NCI-H524 (cell line): Measurements from ENCODE around the gene ST8SIA6.

Experiments
- DNase-seq, 2 experiments: peaks; one replicate each; lab custom pipeline; 2025; lab: John Stamatoyannopoulos, UW

The ST8SIA6 gene

GRCh38 chr10:17386021-17386420, 68.4 kb downstream of the ST8SIA6 start:
- no peak for DNase-seq

GRCh38 chr10:17385066-17385465, 69.3 kb downstream of the ST8SIA6 start:
- no peak for DNase-seq

GRCh38 chr10:17383801-17384555, 70.4 kb downstream of the ST8SIA6 start:
- DNase-seq = no peak

GRCh38 chr10:17381502-17382142, 72.8 kb downstream of the ST8SIA6 start:
- DNase-seq = no peak

- DNase-seq = no peak
Observed at GRCh38 chr10:17380888-17381287, 73.5 kb downstream of the ST8SIA6 start.

GRCh38 chr10:17380016-17380415, 74.4 kb downstream of the ST8SIA6 start:
- no peak for DNase-seq

- DNase-seq = no peak
Observed at GRCh38 chr10:17379151-17379690, 75.2 kb downstream of the ST8SIA6 start.

GRCh38 chr10:17375936-17376584, 78.3 kb downstream of the ST8SIA6 start:
- DNase-seq = peak in 1 of 2 experiments; percentile 1

- no peak for DNase-seq
Observed at GRCh38 chr10:17368708-17369272, 85.6 kb downstream of the ST8SIA6 start.

GRCh38 chr10:17366705-17367104, 87.7 kb downstream of the ST8SIA6 start:
- no peak for DNase-seq

- no peak for DNase-seq
Observed at GRCh38 chr10:17365402-17365801, 89.0 kb downstream of the ST8SIA6 start.

GRCh38 chr10:17358461-17358860, 95.9 kb downstream of the ST8SIA6 start:
- DNase-seq = no peak

GRCh38 chr10:17357781-17358180, 96.6 kb downstream of the ST8SIA6 start:
- no peak for DNase-seq

- no peak for DNase-seq
Observed at GRCh38 chr10:17356820-17357219, 97.6 kb downstream of the ST8SIA6 start.

GRCh38 chr10:17354781-17355180, 99.6 kb downstream of the ST8SIA6 start:
- DNase-seq = no peak

- no peak for DNase-seq
Observed at GRCh38 chr10:17353568-17354300, 100.7 kb downstream of the ST8SIA6 start.

- DNase-seq = no peak
Observed at GRCh38 chr10:17352583-17352982, 101.8 kb downstream of the ST8SIA6 start.

- no peak for DNase-seq
Observed at GRCh38 chr10:17351506-17351905, 102.9 kb downstream of the ST8SIA6 start.

- no peak for DNase-seq
Observed at GRCh38 chr10:17349717-17350116, 104.7 kb downstream of the ST8SIA6 start.

- DNase-seq = peak; percentile 11 to 58
Observed at GRCh38 chr10:17348501-17349349, 105.7 kb downstream of the ST8SIA6 start.

GRCh38 chr10:17348011-17348500, 106.3 kb downstream of the ST8SIA6 start:
- no peak for DNase-seq
